Endodermal cell (in vitro differentiated cells): Measurements from ENCODE around the gene NIFK. TPM values are rescaled to one million over a fixed set of nuclear protein-coding genes. Genes with fewer than 3 reads are reported as not detected.

ENCODE experiments used
- DNase-seq: peaks from one replicate; pipeline ENCODE4 v3.0.0-alpha.2; 2017
- H3K27ac ChIP-seq: 2 replicates; pipeline ENCODE4 v1.5.1; 2013; ENCODE audit warnings: mild to moderate bottlenecking, low read depth, low read length, moderate library complexity
- H3K27me3 ChIP-seq: 2 replicates; pipeline ENCODE4 v1.6.1; 2013; ENCODE audit warnings: mild to moderate bottlenecking, low read length, moderate library complexity; ENCODE audit not compliant: insufficient read depth, control insufficient read depth, poor library complexity, severe bottlenecking
- H3K36me3 ChIP-seq: 2 replicates; pipeline ENCODE4 v1.7.0; 2013; ENCODE audit warnings: mild to moderate bottlenecking, low read length, moderate library complexity; ENCODE audit not compliant: control insufficient read depth, insufficient read depth
- H3K4me1 ChIP-seq: one replicate; pipeline ENCODE4 v1.7.0; 2013; ENCODE audit warnings: low read length; ENCODE audit not compliant: control insufficient read depth, insufficient read depth
- H3K4me3 ChIP-seq: 2 replicates; pipeline ENCODE4 v1.5.1; 2013; ENCODE audit warnings: mild to moderate bottlenecking, low read length, moderate library complexity
- H3K9ac ChIP-seq: 2 replicates; pipeline ENCODE4 v1.6.1; 2013; ENCODE audit warnings: mild to moderate bottlenecking, low read length, moderate library complexity; ENCODE audit not compliant: poor library complexity, severe bottlenecking; ENCODE audit errors: extremely low read depth
- H3K9me3 ChIP-seq: 2 replicates; pipeline ENCODE4 v1.6.1; 2013; ENCODE audit warnings: mild to moderate bottlenecking, low read length, moderate library complexity; ENCODE audit not compliant: control insufficient read depth
- H3K27ac Mint-ChIP-seq: 2 replicates; pipeline ENCODE4 v1.8.0; 2020; ENCODE audit warnings: mixed read lengths
- H3K27me3 Mint-ChIP-seq: 2 replicates; pipeline ENCODE4 v1.8.0; 2021; ENCODE audit warnings: mild to moderate bottlenecking, mixed read lengths; ENCODE audit not compliant: insufficient read depth
- H3K36me3 Mint-ChIP-seq: 2 replicates; pipeline ENCODE4 v1.8.0; 2020; ENCODE audit warnings: low read depth, mixed read lengths
- H3K4me1 Mint-ChIP-seq: 2 replicates; pipeline ENCODE4 v1.8.0; 2020; ENCODE audit warnings: mixed read lengths
- H3K4me3 Mint-ChIP-seq: 2 replicates; pipeline ENCODE4 v1.8.0; 2020; ENCODE audit warnings: mild to moderate bottlenecking, moderate library complexity, mixed read lengths
- H3K9me3 Mint-ChIP-seq: 2 replicates; pipeline ENCODE4 v1.8.0; 2020; ENCODE audit warnings: mild to moderate bottlenecking, mixed read lengths
- WGBS, 2 experiments: methylation state at CpG; one replicate each; pipeline versions ENCODE4 v1.1.5 to v1.1.7; 2013; ENCODE audit warnings: missing lambda C conversion rate in 2 of 2, mixed read lengths in 1 of 2; ENCODE audit not compliant: insufficient coverage in 1 of 2, insufficient read length in 1 of 2; 5-methylcytosine and 5-hydroxymethylcytosine counted together
- total RNA-seq, 2 donors: library from RNA; stranded (reverse); fragmentation: NEBNext Ultra II Directional in 1 of 2; extraction: Animal tissue kit (Norgen Biotek cat#: 25700) in 1 of 2; gene quantifications; 2 replicates in 1 of 2; 3 replicates in 1 of 2; pipeline ENCODE4 v1.2.1, GENCODE V29; 2021
- TF ChIP-seq, protein P1 (sequence below): fragments of 200-600 bp; sonication (generic); conservative IDR thresholded peaks from 2 replicates; pipeline ENCODE4 v1.5.0; 2021; ENCODE audit warnings: antibody characterized with exemption, mild to moderate bottlenecking

NIFK gene
- total RNA-seq, 2 donors from 2014 or later = 64.2 to 88.5 TPM

GRCh38 chr2:121686902-121687301, 49.8 kb downstream of the NIFK start:
- TF ChIP-seq, protein P1, sequence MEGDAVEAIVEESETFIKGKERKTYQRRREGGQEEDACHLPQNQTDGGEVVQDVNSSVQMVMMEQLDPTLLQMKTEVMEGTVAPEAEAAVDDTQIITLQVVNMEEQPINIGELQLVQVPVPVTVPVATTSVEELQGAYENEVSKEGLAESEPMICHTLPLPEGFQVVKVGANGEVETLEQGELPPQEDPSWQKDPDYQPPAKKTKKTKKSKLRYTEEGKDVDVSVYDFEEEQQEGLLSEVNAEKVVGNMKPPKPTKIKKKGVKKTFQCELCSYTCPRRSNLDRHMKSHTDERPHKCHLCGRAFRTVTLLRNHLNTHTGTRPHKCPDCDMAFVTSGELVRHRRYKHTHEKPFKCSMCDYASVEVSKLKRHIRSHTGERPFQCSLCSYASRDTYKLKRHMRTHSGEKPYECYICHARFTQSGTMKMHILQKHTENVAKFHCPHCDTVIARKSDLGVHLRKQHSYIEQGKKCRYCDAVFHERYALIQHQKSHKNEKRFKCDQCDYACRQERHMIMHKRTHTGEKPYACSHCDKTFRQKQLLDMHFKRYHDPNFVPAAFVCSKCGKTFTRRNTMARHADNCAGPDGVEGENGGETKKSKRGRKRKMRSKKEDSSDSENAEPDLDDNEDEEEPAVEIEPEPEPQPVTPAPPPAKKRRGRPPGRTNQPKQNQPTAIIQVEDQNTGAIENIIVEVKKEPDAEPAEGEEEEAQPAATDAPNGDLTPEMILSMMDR = no peak
- Histone ChIP-seq H3K36me3 (no peaks in the 10 kb centered on the region), H3K9ac (no peak overlapping the region), H3K4me3 (no peak overlapping the region), H3K4me1 (no peaks in the 10 kb centered on the region), H3K27ac (no peak overlapping the region), H3K27me3 (no peaks in the 10 kb centered on the region), H3K9me3 (peaks cover 21% of the 10 kb centered on the region)
- Mint-ChIP-seq H3K4me1 (peaks cover 7% of the 10 kb centered on the region), H3K9me3 (peaks cover 32% of the 10 kb centered on the region), H3K4me3 (no peak overlapping the region), H3K36me3 (peaks cover 13% of the 10 kb centered on the region), H3K27ac (no peak overlapping the region), H3K27me3 (peaks cover 13% of the 10 kb centered on the region)
- peak; percentile 64 for DNase-seq
- 96 to 100% methylated on average over 1 to 2 of the region's 2 CpGs for WGBS, 2 experiments

DNA sequence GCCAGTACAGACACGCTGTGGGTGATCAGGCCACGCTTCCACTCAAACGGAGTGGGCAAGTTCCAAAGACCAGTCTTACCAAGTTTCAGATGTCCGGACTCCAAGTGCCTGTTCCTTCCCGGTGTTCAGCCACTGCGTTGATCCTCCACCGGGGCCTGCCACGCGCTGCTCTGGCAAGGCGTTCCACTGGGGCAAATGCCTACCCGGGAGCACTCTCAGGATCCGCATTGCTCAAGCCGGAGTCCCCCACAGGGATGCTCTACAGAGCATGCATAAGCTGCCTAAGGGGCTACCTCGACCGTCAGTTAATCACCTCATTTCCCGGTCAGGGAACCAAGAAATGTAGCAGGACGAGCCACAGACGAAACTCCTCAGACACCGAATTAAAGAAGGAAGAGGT, 50.5 kb downstream of the NIFK start:
- TF ChIP-seq, protein P1 = no peak
- Histone ChIP-seq H3K27ac (no peak overlapping the region), H3K4me1 (no peaks in the 10 kb centered on the region), H3K36me3 (no peaks in the 10 kb centered on the region), H3K9ac (no peak overlapping the region), H3K9me3 (peaks cover 28% of the 10 kb centered on the region), H3K27me3 (no peaks in the 10 kb centered on the region), H3K4me3 (no peak overlapping the region)
- Mint-ChIP-seq H3K4me3 (no peak overlapping the region), H3K27ac (no peak overlapping the region), H3K4me1 (peaks cover 7% of the 10 kb centered on the region), H3K36me3 (peaks cover 17% of the 10 kb centered on the region), H3K9me3 (peaks cover 39% of the 10 kb centered on the region), H3K27me3 (peaks cover 13% of the 10 kb centered on the region)
- 88 to 94% methylated on average over 11 to 19 of the region's 19 CpGs for WGBS, 2 experiments
- DNase-seq = peak; percentile 81

DNA sequence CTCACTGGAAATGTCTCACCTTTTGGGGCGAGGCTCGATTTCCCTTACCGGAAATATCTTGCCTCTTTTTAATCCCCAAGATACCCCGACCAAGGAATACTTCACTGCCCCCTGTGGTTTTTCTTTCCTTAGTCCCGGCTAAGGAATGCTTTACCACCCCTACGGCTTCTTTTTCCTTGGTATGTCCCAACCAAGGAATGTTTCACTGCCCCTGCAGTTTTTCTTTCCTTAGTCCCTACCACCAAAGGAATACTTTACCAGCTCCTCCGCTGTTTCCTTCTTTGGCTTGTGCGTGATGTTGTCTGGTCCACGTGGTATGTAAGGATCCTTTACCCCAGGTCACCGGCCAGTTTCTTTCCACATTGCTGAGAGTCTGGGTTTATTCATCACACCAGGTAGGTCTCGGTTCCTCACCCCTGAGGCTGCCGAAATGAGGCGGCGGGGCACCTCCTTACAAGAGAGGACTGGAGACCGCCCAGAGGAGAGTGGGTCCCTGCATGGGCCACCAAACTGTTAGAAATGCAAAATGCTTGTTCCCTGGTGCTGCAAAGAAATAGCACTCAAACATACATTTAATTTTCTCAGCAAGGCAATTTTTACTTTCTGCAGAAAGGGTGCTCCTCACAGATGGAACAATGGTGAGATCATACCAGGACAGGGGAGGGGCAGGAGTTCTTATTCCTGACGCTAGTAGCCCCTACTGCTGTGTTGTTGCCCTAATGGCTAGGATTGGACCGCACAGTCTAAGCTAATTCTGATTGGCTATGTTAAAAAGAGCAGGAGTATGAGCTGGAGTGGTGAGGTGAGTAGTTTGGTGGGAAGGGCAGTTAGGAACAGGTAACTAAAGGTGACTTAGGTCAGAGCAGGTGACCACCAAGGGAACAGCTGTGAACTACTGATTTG, 54.0 kb downstream of the NIFK start:
- TF ChIP-seq, protein P1 = no peak
- Histone ChIP-seq H3K4me3 (peak overlapping the region; percentile 47), H3K9me3 (peaks cover 44% of the 10 kb centered on the region), H3K36me3 (no peaks in the 10 kb centered on the region), H3K27ac (no peak overlapping the region), H3K27me3 (no peaks in the 10 kb centered on the region), H3K9ac (no peak overlapping the region), H3K4me1 (no peaks in the 10 kb centered on the region)
- H3K27me3 Mint-ChIP-seq = peaks cover 13% of the 10 kb centered on the region
- 85 to 86% methylated on average over 13 to 17 of the region's 17 CpGs for WGBS, 2 experiments
- peak overlapping the region; percentile 39 for H3K4me3 Mint-ChIP-seq
- H3K36me3 Mint-ChIP-seq = peaks cover 19% of the 10 kb centered on the region
- peaks cover 52% of the 10 kb centered on the region for H3K9me3 Mint-ChIP-seq
- no peak overlapping the region for H3K27ac Mint-ChIP-seq
- peaks cover 7% of the 10 kb centered on the region for H3K4me1 Mint-ChIP-seq
- peak; percentile 82 for DNase-seq
